ENCODE measurements around the gene CDC25B. TPM values are rescaled to one million over a fixed set of nuclear protein-coding genes. Genes with fewer than 3 reads are reported as not detected.

CDC25B gene
- total and polyA plus RNA-seq, 2 of the 13 experiments (the other 11 are each of a cell fraction or from before 2014, with no cell fraction given), result 14.5 to 19.4 TPM

GRCh38 chr20:3843490-3843889 is 47.4 kb downstream of the CDC25B start (continued):
- TF ChIP-seq BATF2 (CRISPR knock-in tag; IDR thresholded peaks at IDR 0.05) (no peak), ZNF414 (CRISPR knock-in tag; IDR thresholded peaks at IDR 0.05) (no peak; the same call in 1 of the 2 replicates), SP1 (IDR thresholded peaks at IDR 0.05) (no peak), SP1 (CRISPR knock-in tag; IDR thresholded peaks at IDR 0.05) (0 out of 2 replicates have a peak, but pooled peaks have one; percentile 33), ZBTB21 (CRISPR knock-in tag; IDR thresholded peaks at IDR 0.05) (peak; percentile 61; the same call in 1 of the 2 replicates), FOXO1 (CRISPR knock-in tag; IDR thresholded peaks at IDR 0.05) (no peak), ZSCAN25 (CRISPR knock-in tag; IDR thresholded peaks at IDR 0.05) (no peak), REPIN1 (CRISPR knock-in tag; IDR thresholded peaks at IDR 0.05; ENCODE audit: borderline replicate concordance, low read depth) (no peak), NR2F1 (CRISPR knock-in tag; IDR thresholded peaks at IDR 0.05) (peak; percentile 81 to 89), ZNF543 (CRISPR knock-in tag; IDR thresholded peaks at IDR 0.05) (no peak), MXI1 (IDR thresholded peaks at IDR 0.05; ENCODE audit: borderline replicate concordance, low read depth, low read length) (no peak), RFXAP (CRISPR knock-in tag; IDR thresholded peaks at IDR 0.05; ENCODE audit: borderline replicate concordance) (no peak), PHF21A (CRISPR knock-in tag; IDR thresholded peaks at IDR 0.05) (0 out of 2 replicates have a peak, but pooled peaks have one; percentile 12), ZNF777 (CRISPR knock-in tag; IDR thresholded peaks at IDR 0.05) (no peak), ZKSCAN8 (CRISPR knock-in tag; IDR thresholded peaks at IDR 0.05; ENCODE audit: borderline replicate concordance) (no peak), ZNF644 (CRISPR knock-in tag; IDR thresholded peaks at IDR 0.05; ENCODE audit: low read depth) (no peak), RBAK (CRISPR knock-in tag; IDR thresholded peaks at IDR 0.05) (no peak), SSRP1 (CRISPR knock-in tag; IDR thresholded peaks at IDR 0.05) (no peak), GMEB1 (CRISPR knock-in tag; IDR thresholded peaks at IDR 0.05; ENCODE audit: borderline replicate concordance) (no peak), SP5 (CRISPR knock-in tag; IDR thresholded peaks at IDR 0.05; ENCODE audit: borderline replicate concordance, low read depth) (no peak), ZNF839 (CRISPR knock-in tag; IDR thresholded peaks at IDR 0.05; ENCODE audit: borderline replicate concordance) (no peak), ZFP90 (CRISPR knock-in tag; IDR thresholded peaks at IDR 0.05; ENCODE audit: borderline replicate concordance) (no peak), SRSF1 (optimal IDR thresholded peaks at IDR 0.05; ENCODE audit: low read depth, low read length) (no peak), E2F5 (CRISPR knock-in tag; conservative IDR thresholded peaks at IDR 0.05) (no peak), ZNF3 (CRISPR knock-in tag; IDR thresholded peaks at IDR 0.05) (no peak), MAFF (IDR thresholded peaks at IDR 0.05; ENCODE audit: low read depth, low read length) (peak; percentile 84)
- TF ChIP-seq, protein P1, sequence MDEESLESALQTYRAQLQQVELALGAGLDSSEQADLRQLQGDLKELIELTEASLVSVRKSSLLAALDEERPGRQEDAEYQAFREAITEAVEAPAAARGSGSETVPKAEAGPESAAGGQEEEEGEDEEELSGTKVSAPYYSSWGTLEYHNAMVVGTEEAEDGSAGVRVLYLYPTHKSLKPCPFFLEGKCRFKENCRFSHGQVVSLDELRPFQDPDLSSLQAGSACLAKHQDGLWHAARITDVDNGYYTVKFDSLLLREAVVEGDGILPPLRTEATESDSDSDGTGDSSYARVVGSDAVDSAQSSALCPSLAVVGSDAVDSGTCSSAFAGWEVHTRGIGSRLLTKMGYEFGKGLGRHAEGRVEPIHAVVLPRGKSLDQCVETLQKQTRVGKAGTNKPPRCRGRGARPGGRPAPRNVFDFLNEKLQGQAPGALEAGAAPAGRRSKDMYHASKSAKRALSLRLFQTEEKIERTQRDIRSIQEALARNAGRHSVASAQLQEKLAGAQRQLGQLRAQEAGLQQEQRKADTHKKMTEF (CRISPR knock-in tag; IDR thresholded peaks at IDR 0.05), result peak; percentile 38; the same call in 1 of the 2 replicates
- TF ChIP-seq, protein P2, sequence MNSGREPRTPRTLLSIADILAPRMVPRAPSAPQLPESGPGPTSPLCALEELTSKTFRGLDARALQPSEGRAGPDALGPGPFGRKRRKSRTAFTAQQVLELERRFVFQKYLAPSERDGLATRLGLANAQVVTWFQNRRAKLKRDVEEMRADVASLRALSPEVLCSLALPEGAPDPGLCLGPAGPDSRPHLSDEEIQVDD (CRISPR knock-in tag; IDR thresholded peaks at IDR 0.05; ENCODE audit: borderline replicate concordance), result no peak

All from HepG2 (cell line).